Esophagus squamous epithelium (tissue), 5 donors: ENCODE results near the gene PARL. TPM values are rescaled to one million over a fixed set of nuclear protein-coding genes. Genes with fewer than 3 reads are reported as not detected.
A peak's percentile ranks its signal among the peaks of the same experiment; 100 is the strongest.

Experiments
- DNase-seq: peaks from one replicate; lab custom pipeline; 2025; lab: John Stamatoyannopoulos, UW
- H3K27ac ChIP-seq, 4 donors: fragments of 200-600 bp; sonication (generic); one replicate each; pipeline ENCODE4 v1.5.1; 2016 to 2019; ENCODE audit warnings: mild to moderate bottlenecking in 1 of 4
- H3K27me3 ChIP-seq, 4 donors: fragments of 200-600 bp; sonication (generic); 1 replicate in 3 of 4; 2 replicates in 1 of 4; pipeline versions ENCODE4 v1.5.1 to v1.6.0; 2017 to 2021; ENCODE audit warnings: antibody characterized with exemption in 1 of 4
- H3K36me3 ChIP-seq, 3 donors: fragments of 200-600 bp; sonication (generic); one replicate each; pipeline ENCODE4 v1.5.1; 2016 to 2019
- H3K4me1 ChIP-seq, 3 donors: fragments of 200-600 bp; sonication (generic); one replicate each; pipeline ENCODE4 v1.5.1; 2017 to 2019
- H3K4me3 ChIP-seq, 4 donors: fragments of 200-600 bp; sonication (generic); 1 replicate in 3 of 4; 2 replicates in 1 of 4; pipeline ENCODE4 v1.5.1; 2016 to 2019; ENCODE audit warnings: mild to moderate bottlenecking in 2 of 4, moderate library complexity in 1 of 4
- H3K9me3 ChIP-seq, 3 donors: fragments of 200-600 bp; sonication (generic); one replicate each; pipeline ENCODE4 v1.5.1; 2016 to 2019
- CTCF ChIP-seq, 6 experiments: fragments of 450-650 bp in 4 of 6; fragments of 200-600 bp in 2 of 6; sonication (generic) in 2 of 6; IDR thresholded peaks; one replicate each; pipeline ENCODE4 v1.5.1; 2016 to 2019; ENCODE audit warnings: antibody characterized with exemption in 6 of 6, mild to moderate bottlenecking in 4 of 6, moderate library complexity in 4 of 6
- POLR2A ChIP-seq, 4 donors: fragments of 450-650 bp; IDR thresholded peaks; one replicate each; pipeline ENCODE4 v1.6.1; 2017; ENCODE audit warnings: antibody characterized with exemption in 4 of 4, mild to moderate bottlenecking in 4 of 4, moderate library complexity in 3 of 4
- WGBS, 2 donors: methylation state at CpG; one replicate each; pipeline ENCODE4 v1.1.5; 2018; 5-methylcytosine and 5-hydroxymethylcytosine counted together
- intact Hi-C: fragments of 100-400 bp; cut with DNase I; formaldehyde crosslinking; loops from one replicate; pipeline ENCODE4 v1.15.0; 2022
- total RNA-seq, 4 donors: library from RNA; depleted of rRNA; stranded (reverse); fragments of >200 nt; gene quantifications; one replicate each; pipeline ENCODE4 v1.1.0, GENCODE V29; 2016
- donor health status: DM: yes; HTN: yes; CAD: no.

Gene PARL
- total RNA-seq, 4 donors from 2014 or later = 23.3 to 45.0 (median 39.7) TPM

- WGBS, 2 donors = 92 to 93% methylated on average over 10 of the region's 10 CpGs
- no peak overlapping the region for H3K27ac ChIP-seq
- intact Hi-C loops = no loop called here
These were observed 1.1 kb upstream of the PARL start for GRCh38 chr3:183885766-183886165.

GRCh38 chr3:183884097-183884426, 618 bp downstream of the PARL start:
- peak overlapping the region; percentile 61 to 98 (median 90) for H3K4me3 ChIP-seq
- TF ChIP-seq CTCF (IDR thresholded peaks at IDR 0.05) (no peak), POLR2A (IDR thresholded peaks at IDR 0.05) (no peak)
- DNase-seq = no peak
- H3K36me3 ChIP-seq = peaks cover 0 to 4% (median 0%) of the 10 kb centered on the region in 3 donors
- peaks cover 9 to 40% (median 22%) of the 10 kb centered on the region in 3 donors for H3K4me1 ChIP-seq
- no peaks in the 10 kb centered on the region for H3K27me3 ChIP-seq
- intact Hi-C loops = no loop called here
- 1 to 3% methylated on average over 9 of the region's 9 CpGs for WGBS, 2 donors
- H3K9me3 ChIP-seq = no peaks in the 10 kb centered on the region
- H3K27ac ChIP-seq = peak overlapping the region; percentile 77 to 90 (median 85)

More at GRCh38 chr3:183885766-183886165, 1.1 kb upstream of the PARL start:
- no peak overlapping the region for H3K4me3 ChIP-seq
- peaks cover 0 to 4% (median 0%) of the 10 kb centered on the region in 3 donors for H3K36me3 ChIP-seq
- H3K9me3 ChIP-seq = no peaks in the 10 kb centered on the region
- peaks cover 9 to 37% (median 22%) of the 10 kb centered on the region in 3 donors for H3K4me1 ChIP-seq
- DNase-seq = no peak
- no peaks in the 10 kb centered on the region for H3K27me3 ChIP-seq
- TF ChIP-seq CTCF (IDR thresholded peaks at IDR 0.05) (no peak), POLR2A (IDR thresholded peaks at IDR 0.05) (no peak)

GRCh38 chr3:183883291-183884096, 1.2 kb downstream of the PARL start:
- Histone ChIP-seq H3K9me3 (no peaks in the 10 kb centered on the region), H3K4me3 (peak overlapping the region; percentile 61 to 98 (median 90)), H3K27ac (peak overlapping the region; percentile 10 to 90 (median 82)), H3K4me1 (peaks cover 9 to 40% (median 22%) of the 10 kb centered on the region in 3 donors), H3K36me3 (peaks cover 0 to 4% (median 0%) of the 10 kb centered on the region in 3 donors), H3K27me3 (no peaks in the 10 kb centered on the region)
- intact Hi-C loops = no loop called here
- WGBS, 2 donors = 37 to 51% methylated on average over 16 of the region's 16 CpGs
- DNase-seq = no peak
- TF ChIP-seq CTCF (IDR thresholded peaks at IDR 0.05) = no peak
- no peak for TF ChIP-seq POLR2A (IDR thresholded peaks at IDR 0.05)

GRCh38 chr3:183880121-183880520, 4.6 kb downstream of the PARL start:
- TF ChIP-seq CTCF (IDR thresholded peaks at IDR 0.05) = no peak
- TF ChIP-seq POLR2A (IDR thresholded peaks at IDR 0.05) = no peak
- DNase-seq = no peak
- H3K27me3 ChIP-seq = no peaks in the 10 kb centered on the region
- intact Hi-C loops = no loop called here
- WGBS, 2 donors = 87 to 91% methylated on average over 9 of the region's 9 CpGs
- H3K36me3 ChIP-seq = peaks cover 0 to 29% (median 0%) of the 10 kb centered on the region in 3 donors
- H3K27ac ChIP-seq = peak overlapping the region in 1 of 4 donors; percentile 11
- H3K4me1 ChIP-seq = peaks cover 9 to 35% (median 19%) of the 10 kb centered on the region in 3 donors
- no peak overlapping the region for H3K4me3 ChIP-seq
- no peaks in the 10 kb centered on the region for H3K9me3 ChIP-seq

- Histone ChIP-seq H3K36me3 (peaks cover 0 to 29% (median 0%) of the 10 kb centered on the region in 3 donors), H3K27ac (no peak overlapping the region), H3K27me3 (no peaks in the 10 kb centered on the region), H3K4me3 (no peak overlapping the region), H3K4me1 (peaks cover 9 to 33% (median 18%) of the 10 kb centered on the region in 3 donors), H3K9me3 (no peaks in the 10 kb centered on the region)
- no peak for TF ChIP-seq CTCF (IDR thresholded peaks at IDR 0.05)
- no peak for TF ChIP-seq POLR2A (IDR thresholded peaks at IDR 0.05)
- WGBS, 2 donors = 95% methylated on average over 2 of the region's 2 CpGs
- no peak for DNase-seq
- intact Hi-C loops = no loop called here
These were observed 5.4 kb downstream of the PARL start for GRCh38 chr3:183879243-183879642.
